Aorta (tissue), 5 donors: ENCODE data around the gene FZD7. TPM values are rescaled to one million over a fixed set of nuclear protein-coding genes. Genes with fewer than 3 reads are reported as not detected.

Experiments
- ATAC-seq: fragments of 200-7000 bp; cut with Tn5 transposase; one replicate; pipeline ENCODE4 v1.9.1; 2022; ENCODE audit warnings: moderate library complexity; ENCODE audit not compliant: low FRiP score
- DNase-seq, 2 donors: peaks; one replicate each; pipeline ENCODE4 v3.0.0-alpha.2; 2020
- H3K27ac ChIP-seq, 2 donors: one replicate each; pipeline ENCODE4 v1.5.1; 2013; ENCODE audit warnings: low read length in 2 of 2, mild to moderate bottlenecking in 2 of 2, moderate library complexity in 2 of 2, control low read depth in 1 of 2, inconsistent platforms in 1 of 2, low read depth in 1 of 2
- H3K27me3 ChIP-seq, 2 donors: one replicate each; pipeline ENCODE4 v1.6.1; 2013; ENCODE audit warnings: control low read depth in 1 of 2, low read length in 1 of 2, mild to moderate bottlenecking in 1 of 2, moderate library complexity in 1 of 2; ENCODE audit not compliant: insufficient read depth in 2 of 2, control insufficient read depth in 1 of 2
- H3K36me3 ChIP-seq, 2 donors: one replicate each; pipeline ENCODE4 v1.6.1; 2013; ENCODE audit warnings: control low read depth in 1 of 2, low read length in 1 of 2, mild to moderate bottlenecking in 1 of 2; ENCODE audit not compliant: insufficient read depth in 2 of 2, control insufficient read depth in 1 of 2
- H3K4me1 ChIP-seq, 2 donors: one replicate each; pipeline ENCODE4 v1.6.1; 2013; ENCODE audit warnings: low read length in 2 of 2, control low read depth in 1 of 2, mild to moderate bottlenecking in 1 of 2, moderate library complexity in 1 of 2; ENCODE audit not compliant: insufficient read depth in 2 of 2, control insufficient read depth in 1 of 2
- H3K4me3 ChIP-seq, 2 donors: one replicate each; pipeline ENCODE4 v1.5.1; 2013; ENCODE audit warnings: low read length in 2 of 2, control low read depth in 1 of 2, mild to moderate bottlenecking in 1 of 2
- H3K9me3 ChIP-seq: one replicate; pipeline ENCODE4 v1.6.1; 2013; ENCODE audit warnings: mild to moderate bottlenecking, low read length; ENCODE audit not compliant: control insufficient read depth
- WGBS, 2 donors: extraction: QIAGEN DNeasy Blood & Tissue Kit; methylation state at CpG; one replicate each; pipeline ENCODE4 v1.1.7; 2013; 5-methylcytosine and 5-hydroxymethylcytosine counted together
- intact Hi-C, 2 donors: fragments of 100-400 bp; cut with DNase I; formaldehyde crosslinking; loops; one replicate each; pipeline versions ENCODE4 v1.14.2 to v1.15.0; 2022
- long read RNA-seq, 2 donors: library from polyadenylated mRNA; unstranded; transcript quantifications; one replicate each; pipeline ENCODE4 v2.0.0, GENCODE V29; 2020 to 2021
- polyA plus RNA-seq, 2 donors: library from polyadenylated mRNA; stranded (reverse); fragments of 200-250 nt; gene quantifications; one replicate each; pipeline ENCODE4 v1.2.3, GENCODE V29; 2013
- total RNA-seq, 2 donors: library from RNA; stranded (reverse); fragmentation: NEBNext Ultra II Directional; extraction: Animal tissue kit (Norgen Biotek cat#: 25700); gene quantifications; one replicate each; pipeline ENCODE4 v1.2.1, GENCODE V29; 2021
- donor health status: healthy with polysubstance abuse.
- donor health status: Bipolar disorder and iron deficiency.
- donor health status: DM: no; HTN: no; CAD: no.
- donor health status: DM: no; HTN: no; CAD: no.
- donor health status: DM: yes; HTN: yes; CAD: no.

The FZD7 gene
- total RNA-seq, result 10 to 100 TPM; 19.0 to 24.3 TPM
- polyA plus RNA-seq, result 1 to 10 TPM; 4.4 to 4.8 TPM
- long read RNA-seq, donor 1, transcript FZD7-201 (1 exons, 3,859 nt), result major isoform, 28 of 28 reads
- long read RNA-seq, donor 1, partial matches to known transcripts, result 0 of 28 reads
- long read RNA-seq, donor 1, other reads (novel, unspliced or antisense), result 0 of 28 reads
- long read RNA-seq, donor 2, transcript FZD7-201 (1 exons, 3,859 nt), result major isoform, 8 of 8 reads
- long read RNA-seq, donor 2, partial matches to known transcripts, result 0 of 8 reads
- long read RNA-seq, donor 2, other reads (novel, unspliced or antisense), result 0 of 8 reads

GRCh38 chr2:202033317-202034248 lies at the start of gene FZD7:
Gene FZD7, plus strand, starts transcription at chr2:202033855. Its CDS starts 793 bp downstream, at chr2:202034648.
- WGBS, 2 donors, result 1% methylated on average over 75 to 109 of the region's 109 CpGs
- no peaks in the 10 kb centered on the region for H3K27me3 ChIP-seq
- peak; percentile 95 for ATAC-seq
- H3K36me3 ChIP-seq, result no peaks in the 10 kb centered on the region
- intact Hi-C loops, result loop anchor here (5.0 kb wide), 2 partner anchors 144 to 171 kb away; no protein-coding TSS in a partner anchor
- no peaks in the 10 kb centered on the region for H3K9me3 ChIP-seq
- H3K4me3 ChIP-seq, result peak within 1 kb of the TSS; percentile 53 to 76
- H3K4me1 ChIP-seq, result no peaks in the 10 kb centered on the region
- peak within 1 kb of the TSS; percentile 91 to 96 for H3K27ac ChIP-seq
- peak; percentile 96 to 98 for DNase-seq

DNA sequence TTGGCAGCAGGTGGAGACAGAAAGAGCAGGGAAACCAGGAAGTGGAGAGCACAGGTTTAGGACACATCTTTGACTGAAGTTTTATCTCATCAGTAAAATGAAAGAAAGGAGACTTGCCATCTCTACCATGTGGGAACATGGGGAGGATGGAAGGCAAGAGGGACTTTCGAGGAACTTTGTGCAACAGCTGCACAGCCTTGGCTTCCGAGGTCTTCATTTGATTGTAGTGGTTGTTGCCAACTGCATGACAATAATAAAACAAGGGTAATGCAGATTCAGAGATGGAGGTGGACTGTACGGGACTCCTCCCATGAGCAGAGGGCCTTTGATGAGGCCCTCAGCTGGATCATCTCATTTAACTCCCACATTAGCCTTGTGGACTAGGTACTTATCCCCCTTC lies 49.3 kb upstream of the FZD7 start:
- 96 to 99% methylated on average over 3 of the region's 3 CpGs for WGBS, 2 donors
- H3K27me3 ChIP-seq, result no peaks in the 10 kb centered on the region
- no peak overlapping the region for H3K4me3 ChIP-seq
- H3K27ac ChIP-seq, result no peak overlapping the region
- no peaks in the 10 kb centered on the region for H3K9me3 ChIP-seq
- no peak for DNase-seq
- no peaks in the 10 kb centered on the region for H3K36me3 ChIP-seq
- no peak for ATAC-seq
- intact Hi-C loops, result no loop called here
- no peaks in the 10 kb centered on the region for H3K4me1 ChIP-seq

GRCh38 chr2:201984800-201985525 lies 48.7 kb upstream of the FZD7 start:
- WGBS, 2 donors, result 27 to 31% methylated on average over 12 of the region's 12 CpGs
- intact Hi-C loops, result no loop called here
- H3K27me3 ChIP-seq, result no peaks in the 10 kb centered on the region
- ATAC-seq (peak; percentile 54), DNase-seq (no peak)
- H3K9me3 ChIP-seq, result no peaks in the 10 kb centered on the region
- no peak overlapping the region for H3K27ac ChIP-seq
- H3K4me1 ChIP-seq, result no peaks in the 10 kb centered on the region
- H3K4me3 ChIP-seq, result no peak overlapping the region
- H3K36me3 ChIP-seq, result no peaks in the 10 kb centered on the region

DNA sequence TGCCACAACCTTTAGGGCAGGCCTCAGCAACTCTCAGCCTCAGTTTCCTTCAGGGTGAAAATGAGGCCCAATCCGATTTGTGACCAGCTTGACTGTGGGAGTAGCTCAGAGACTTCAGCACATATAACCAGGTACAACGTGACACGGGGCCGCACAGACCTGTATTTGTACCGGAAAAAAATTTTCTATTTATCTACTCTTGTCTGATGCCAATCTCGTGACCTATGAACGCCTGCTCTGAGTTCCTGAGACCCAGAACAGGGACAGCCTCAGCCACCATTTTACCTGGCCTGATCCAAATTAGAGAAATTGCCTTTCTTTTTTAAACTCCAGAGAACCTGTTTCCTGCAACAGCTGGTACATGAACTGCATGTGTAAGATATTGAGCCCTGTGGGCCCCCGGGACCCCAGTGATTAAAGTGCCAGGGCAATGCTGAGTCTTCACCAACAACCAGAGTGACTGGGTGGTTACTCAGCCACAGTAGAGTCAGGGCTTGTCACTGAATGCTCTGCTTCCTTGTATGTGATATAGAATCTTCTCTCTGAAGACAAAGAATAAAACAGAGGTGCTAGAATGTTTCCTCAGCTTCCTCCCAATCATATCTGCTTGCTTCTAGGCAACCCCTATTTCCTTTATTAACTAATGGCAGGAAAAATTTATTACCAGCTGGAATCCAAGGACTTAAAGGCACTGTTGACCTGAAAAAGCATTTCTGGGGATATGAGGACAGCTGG lies 47.8 kb upstream of the FZD7 start:
- Histone ChIP-seq H3K4me3 (no peak overlapping the region), H3K36me3 (no peaks in the 10 kb centered on the region), H3K27me3 (no peaks in the 10 kb centered on the region), H3K9me3 (no peaks in the 10 kb centered on the region), H3K27ac (no peak overlapping the region), H3K4me1 (no peaks in the 10 kb centered on the region)
- intact Hi-C loops, result no loop called here
- ATAC-seq (no peak), DNase-seq (no peak)
- 91% methylated on average over 8 of the region's 8 CpGs for WGBS, 2 donors

DNA sequence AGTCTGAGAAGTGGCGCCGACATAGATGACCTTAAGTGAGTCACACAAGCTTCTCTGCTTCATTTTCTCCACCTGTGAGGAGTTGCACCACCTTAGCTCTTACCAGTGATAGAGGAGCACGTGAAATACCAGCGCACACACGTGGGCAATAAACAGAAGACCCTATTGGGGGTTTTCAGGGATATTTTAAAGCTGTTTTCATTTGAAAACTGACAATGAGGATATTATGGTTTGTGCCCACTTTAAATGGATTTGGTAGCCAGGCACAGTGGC lies 47.3 kb upstream of the FZD7 start:
- DNase-seq (no peak), ATAC-seq (no peak)
- no peaks in the 10 kb centered on the region for H3K4me1 ChIP-seq
- 87 to 96% methylated on average over 5 of the region's 5 CpGs for WGBS, 2 donors
- no peaks in the 10 kb centered on the region for H3K27me3 ChIP-seq
- no peak overlapping the region for H3K4me3 ChIP-seq
- H3K9me3 ChIP-seq, result no peaks in the 10 kb centered on the region
- no peak overlapping the region for H3K27ac ChIP-seq
- intact Hi-C loops, result no loop called here
- H3K36me3 ChIP-seq, result no peaks in the 10 kb centered on the region

GRCh38 chr2:201987426-201987825 lies 46.2 kb upstream of the FZD7 start:
- WGBS, 2 donors, result 93 to 98% methylated on average over 2 of the region's 2 CpGs
- intact Hi-C loops, result no loop called here
- Histone ChIP-seq H3K27me3 (no peaks in the 10 kb centered on the region), H3K36me3 (no peaks in the 10 kb centered on the region), H3K4me1 (no peaks in the 10 kb centered on the region), H3K27ac (no peak overlapping the region), H3K9me3 (no peaks in the 10 kb centered on the region), H3K4me3 (no peak overlapping the region)
- no peak for DNase-seq
- no peak for ATAC-seq

DNA sequence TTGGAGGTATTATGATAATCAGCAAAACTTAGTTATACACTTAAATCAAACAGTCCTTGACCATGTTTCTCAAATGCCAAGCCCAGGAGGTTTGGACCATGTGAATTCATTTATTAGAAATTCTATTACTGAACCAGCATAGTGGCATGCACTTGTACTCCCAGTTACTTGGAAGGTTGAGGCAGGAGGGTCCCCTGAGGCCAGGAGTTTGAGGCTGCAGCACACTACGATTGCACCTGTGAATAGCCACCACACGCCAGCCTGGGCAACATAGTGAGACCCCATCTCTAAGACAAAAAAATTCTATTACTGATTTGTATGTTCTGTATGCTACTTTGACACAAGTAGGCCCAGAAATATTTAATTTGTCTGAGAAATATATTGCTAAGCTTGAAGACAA lies 43.6 kb upstream of the FZD7 start:
- DNase-seq, result no peak
- Histone ChIP-seq H3K36me3 (no peaks in the 10 kb centered on the region), H3K4me1 (no peaks in the 10 kb centered on the region), H3K4me3 (no peak overlapping the region), H3K9me3 (no peaks in the 10 kb centered on the region), H3K27ac (no peak overlapping the region), H3K27me3 (no peaks in the 10 kb centered on the region)
- intact Hi-C loops, result no loop called here
- 96 to 100% methylated on average over 2 of the region's 2 CpGs for WGBS, 2 donors
- ATAC-seq, result no peak

GRCh38 chr2:201992960-201993359 lies 40.7 kb upstream of the FZD7 start:
- Histone ChIP-seq H3K4me1 (no peaks in the 10 kb centered on the region), H3K9me3 (no peaks in the 10 kb centered on the region), H3K27ac (no peak overlapping the region), H3K4me3 (no peak overlapping the region), H3K27me3 (no peaks in the 10 kb centered on the region), H3K36me3 (no peaks in the 10 kb centered on the region)
- 98 to 100% methylated on average over 4 of the region's 4 CpGs for WGBS, 2 donors
- intact Hi-C loops, result no loop called here
- DNase-seq, result no peak
- no peak for ATAC-seq
